GM18868 (cell line): ENCODE results near the gene DGCR6.
"Not testable (repeated sequence)": the region's sequence is repeated elsewhere in the genome, so short reads cannot be mapped to it uniquely, and the experiment has no call there.

Experiments used
- ATAC-seq: cut with Tn5 transposase; IDR thresholded peaks from one replicate; pipeline ENCODE4 v1.9.1; 2021; ENCODE audit warnings: mild to moderate bottlenecking, moderate library complexity; ENCODE audit not compliant: unreplicated experiment

DGCR6 gene

DNA sequence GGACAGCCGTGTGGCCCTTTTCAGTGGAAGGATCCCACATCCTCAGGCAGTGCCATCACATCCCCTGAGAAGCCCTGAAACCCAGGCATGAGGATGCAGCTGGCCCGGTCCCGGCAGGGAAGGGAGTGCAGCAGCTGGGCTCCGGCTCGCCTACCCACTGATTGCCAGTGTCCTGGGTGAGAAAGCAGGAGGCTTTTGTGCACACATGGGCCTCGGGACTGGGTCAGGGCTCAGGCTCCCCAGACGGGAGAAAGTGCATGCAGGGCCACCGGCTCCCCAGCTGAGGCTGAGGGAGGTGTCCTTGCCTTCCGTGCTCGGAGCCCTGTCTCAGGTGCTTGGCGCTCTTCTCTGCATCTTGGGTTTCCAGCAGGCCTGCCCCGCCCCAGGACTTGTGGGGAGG is 53.6 kb downstream of the DGCR6 start:
- not testable (repeated sequence) for ATAC-seq

DNA sequence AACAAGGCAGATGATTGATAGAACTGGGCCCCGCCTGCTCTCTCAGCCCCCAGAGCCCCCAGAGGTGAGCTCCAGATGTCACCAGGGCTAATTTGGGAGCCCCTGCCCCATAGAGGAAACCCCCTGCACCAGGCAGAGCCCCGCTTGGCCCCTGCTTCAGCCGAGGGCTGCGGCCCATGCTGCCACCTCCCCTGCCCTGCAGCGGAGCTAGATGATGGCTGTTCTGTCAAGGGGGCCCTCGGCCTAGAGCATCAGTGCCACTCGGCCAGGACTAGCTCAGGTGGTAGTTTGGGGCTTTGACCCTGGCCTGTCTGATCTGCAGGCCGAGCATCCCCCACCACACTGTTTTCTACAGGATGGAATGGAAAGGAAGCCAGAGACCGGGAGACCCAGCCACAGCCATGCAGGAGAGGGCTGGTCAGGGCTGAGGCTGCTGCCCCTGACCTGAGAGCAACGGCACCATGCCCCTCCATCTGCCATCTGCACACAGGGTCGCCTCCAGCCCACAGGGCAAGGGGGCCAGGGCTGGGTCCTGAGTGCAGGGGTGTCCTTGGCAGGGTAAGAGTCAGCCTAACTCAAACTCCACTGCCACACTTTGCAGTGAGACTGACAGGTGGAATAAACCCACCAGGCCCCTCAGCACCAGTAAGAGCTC is 54.2 kb downstream of the DGCR6 start:
- ATAC-seq: not testable (repeated sequence)

DNA sequence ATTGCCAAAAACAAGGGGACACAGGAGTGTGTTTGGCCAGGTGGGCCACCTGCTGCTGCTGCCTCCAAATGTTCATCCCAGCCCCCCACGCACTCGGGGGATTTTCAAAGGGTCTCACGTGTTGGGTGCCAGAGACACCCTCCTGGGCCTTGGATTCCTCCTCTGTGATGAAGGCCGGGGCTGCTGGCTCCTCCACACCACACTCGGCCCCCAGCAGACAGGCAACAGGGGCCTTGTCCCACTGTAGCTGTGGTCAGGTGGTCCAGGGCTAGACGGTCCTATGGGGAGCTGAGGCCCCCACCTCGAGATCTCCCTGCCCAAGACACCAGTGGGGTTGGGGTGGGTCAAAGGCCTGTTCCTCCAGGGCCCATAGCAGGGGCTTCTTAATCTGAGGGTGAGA is 55.1 kb downstream of the DGCR6 start:
- not testable (repeated sequence) for ATAC-seq
